Measurements from ENCODE around the gene CRHBP. TPM values are rescaled to one million over a fixed set of nuclear protein-coding genes. Genes with fewer than 3 reads are reported as not detected.
"Not testable (repeated sequence)": the region's sequence is repeated elsewhere in the genome, so short reads cannot be mapped to it uniquely, and the experiment has no call there.

CRHBP gene, protein sequence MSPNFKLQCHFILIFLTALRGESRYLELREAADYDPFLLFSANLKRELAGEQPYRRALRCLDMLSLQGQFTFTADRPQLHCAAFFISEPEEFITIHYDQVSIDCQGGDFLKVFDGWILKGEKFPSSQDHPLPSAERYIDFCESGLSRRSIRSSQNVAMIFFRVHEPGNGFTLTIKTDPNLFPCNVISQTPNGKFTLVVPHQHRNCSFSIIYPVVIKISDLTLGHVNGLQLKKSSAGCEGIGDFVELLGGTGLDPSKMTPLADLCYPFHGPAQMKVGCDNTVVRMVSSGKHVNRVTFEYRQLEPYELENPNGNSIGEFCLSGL
- total RNA-seq (not detected), polyA plus RNA-seq (not detected)

DNA sequence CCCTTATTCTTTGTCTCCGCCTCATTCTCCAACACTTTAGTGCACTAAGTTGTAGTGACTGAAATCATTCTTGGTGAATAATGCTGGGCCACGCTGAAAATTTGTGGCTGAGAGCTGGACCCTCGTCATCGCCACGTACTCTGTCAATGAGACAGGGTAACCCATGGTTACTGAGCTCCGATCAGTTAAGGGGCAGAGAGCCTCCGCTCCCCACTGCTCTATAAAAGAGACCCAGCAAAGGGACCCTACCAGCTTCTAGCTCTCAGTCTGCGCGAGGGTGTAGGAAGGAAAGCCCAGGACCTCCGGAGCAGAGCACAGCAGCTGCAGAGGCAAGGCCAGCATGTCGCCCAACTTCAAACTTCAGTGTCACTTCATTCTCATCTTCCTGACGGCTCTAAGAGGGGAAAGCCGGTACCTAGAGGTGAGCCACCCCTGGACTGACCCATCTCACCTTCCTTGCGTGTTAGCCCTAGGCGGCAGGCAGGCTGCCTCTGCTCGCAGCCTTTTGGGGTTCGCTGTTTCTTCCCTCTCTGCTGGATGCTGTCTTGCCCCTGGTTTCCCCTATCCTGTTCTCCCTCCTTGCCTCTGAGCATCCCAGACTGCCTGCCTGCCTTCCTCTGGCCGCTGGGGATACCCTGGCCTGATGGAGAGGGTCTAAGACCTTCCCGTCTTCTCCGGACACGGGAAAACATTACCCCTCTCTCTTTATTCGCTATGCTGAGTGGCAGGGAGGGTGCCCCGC is at the start of gene CRHBP:
Gene CRHBP (plus strand): TSS at position 251 of the 742 bp plus-strand sequence. CDS start 90 bp downstream, at position 341.
- Histone ChIP-seq H3K4me3 (ENCODE audit: low read length in 2 of 2) (no peak within 1 kb of the TSS), H3K27ac (ENCODE audit: low read depth, low read length) (no peak within 1 kb of the TSS), H3K4me1 (ENCODE audit: insufficient read depth, low read length) (peaks cover 6% of the 10 kb centered on the region), H3K27me3 (ENCODE audit: insufficient read depth, low read length) (peaks cover 16% of the 10 kb centered on the region), H3K36me3 (ENCODE audit: insufficient read depth, low read length) (no peaks in the 10 kb centered on the region), H3K9me3 (ENCODE audit: control insufficient read depth in 1 of 2, low read length in 2 of 2) (no peaks in the 10 kb centered on the region)
- ChIA-PET CTCF (ENCODE audit: partially characterized antibody) (no interaction called here), POLR2A (ENCODE audit: partially characterized antibody) (no interaction called here)
- Mint-ChIP-seq H3K27me3 (peaks cover 25 to 44% of the 10 kb centered on the region in 2 donors), H3K4me3 (peak within 1 kb of the TSS in 3 of 8 donors; percentile 25 to 55 (median 36)), H3K27ac (no peak within 1 kb of the TSS), H3K9me3 (no peaks in the 10 kb centered on the region), H3K4me1 (peaks cover 0 to 18% (median 3%) of the 10 kb centered on the region in 4 donors), H3K36me3 (no peaks in the 10 kb centered on the region)
- DNase-seq: no peak
- intact Hi-C loops (cut with micrococcal nuclease): no loop called here

DNA sequence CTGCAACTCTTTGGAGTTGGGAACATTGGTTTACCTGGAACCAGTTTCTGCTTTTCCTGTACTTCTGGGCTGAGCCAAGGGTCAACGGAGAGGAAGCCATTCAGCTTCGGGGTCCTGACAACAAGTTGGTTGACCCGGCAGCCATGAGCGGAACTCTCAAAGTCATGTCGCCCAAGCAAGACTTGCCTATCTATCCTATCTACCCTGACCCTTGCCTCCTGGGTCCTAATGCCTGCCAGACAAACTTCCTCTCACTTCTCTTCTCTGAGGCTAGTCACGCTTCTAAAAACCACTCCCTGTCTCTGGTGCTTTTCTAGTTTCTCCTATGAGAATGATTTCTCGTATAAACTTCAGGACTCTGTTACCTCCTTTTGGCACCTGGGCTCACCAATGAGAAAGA is 44.7 kb upstream of the CRHBP start:
- no peak for DNase-seq
- CTCF ChIA-PET (ENCODE audit: partially characterized antibody): no interaction called here
- H3K27me3 Mint-ChIP-seq: peaks cover 0 to 7% of the 10 kb centered on the region in 2 donors
- H3K4me3 Mint-ChIP-seq: no peak overlapping the region
- H3K9me3 Mint-ChIP-seq: peaks cover 0 to under 1% (median 0%) of the 10 kb centered on the region in 8 donors
- POLR2A ChIA-PET (ENCODE audit: partially characterized antibody): no interaction called here
- H3K4me3 ChIP-seq (ENCODE audit: low read length in 2 of 2): no peak overlapping the region
- no peak overlapping the region for H3K27ac Mint-ChIP-seq
- H3K4me1 Mint-ChIP-seq: no peaks in the 10 kb centered on the region
- no peak overlapping the region for H3K27ac ChIP-seq (ENCODE audit: low read depth, low read length)
- no peaks in the 10 kb centered on the region for H3K27me3 ChIP-seq (ENCODE audit: insufficient read depth, low read length)
- H3K36me3 Mint-ChIP-seq: peaks cover 2 to 12% of the 10 kb centered on the region in 2 donors
- H3K36me3 ChIP-seq (ENCODE audit: insufficient read depth, low read length): no peaks in the 10 kb centered on the region
- no peaks in the 10 kb centered on the region for H3K4me1 ChIP-seq (ENCODE audit: insufficient read depth, low read length)
- no peaks in the 10 kb centered on the region for H3K9me3 ChIP-seq (ENCODE audit: control insufficient read depth in 1 of 2, low read length in 2 of 2)
- intact Hi-C loops (cut with micrococcal nuclease): no loop called here

GRCh38 chr5:76910344-76910933 is 42.4 kb upstream of the CRHBP start:
- H3K4me3 ChIP-seq (ENCODE audit: low read length in 2 of 2); H3K4me3 Mint-ChIP-seq; POLR2A ChIA-PET (ENCODE audit: partially characterized antibody); H3K27me3 Mint-ChIP-seq; H3K4me1 Mint-ChIP-seq; H3K27me3 ChIP-seq (ENCODE audit: insufficient read depth, low read length); intact Hi-C loops (cut with micrococcal nuclease); H3K36me3 ChIP-seq (ENCODE audit: insufficient read depth, low read length); H3K27ac ChIP-seq (ENCODE audit: low read depth, low read length); H3K4me1 ChIP-seq (ENCODE audit: insufficient read depth, low read length); H3K9me3 ChIP-seq (ENCODE audit: control insufficient read depth in 1 of 2, low read length in 2 of 2); CTCF ChIA-PET (ENCODE audit: partially characterized antibody); H3K27ac Mint-ChIP-seq; DNase-seq: not testable (repeated sequence)
- Mint-ChIP-seq H3K9me3 (peaks cover 3 to 14% (median 4%) of the 10 kb centered on the region in 8 donors), H3K36me3 (peaks cover 2 to 17% of the 10 kb centered on the region in 2 donors)

DNA sequence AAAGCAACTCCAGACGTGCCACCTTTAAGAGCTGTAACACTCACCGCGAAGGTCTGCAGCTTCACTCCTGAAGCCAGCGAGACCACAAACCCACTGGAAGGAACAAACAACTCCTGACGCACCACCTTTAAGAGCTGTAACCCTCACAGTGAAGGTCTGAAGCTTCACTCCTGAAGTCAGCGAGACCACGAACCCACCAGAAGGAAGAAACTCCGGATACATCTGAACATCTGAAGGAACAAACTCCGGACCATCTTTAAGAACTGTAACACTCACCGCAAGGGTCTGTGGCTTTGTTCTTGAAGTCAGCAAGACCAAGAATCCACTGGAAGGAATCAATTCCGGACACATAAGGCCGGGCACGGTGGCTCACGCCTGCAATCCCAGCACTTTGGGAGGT is 38.2 kb upstream of the CRHBP start:
- CTCF ChIA-PET (ENCODE audit: partially characterized antibody); H3K36me3 Mint-ChIP-seq; H3K4me3 Mint-ChIP-seq; H3K27ac ChIP-seq (ENCODE audit: low read depth, low read length); H3K4me1 ChIP-seq (ENCODE audit: insufficient read depth, low read length); DNase-seq; H3K27me3 ChIP-seq (ENCODE audit: insufficient read depth, low read length); H3K4me1 Mint-ChIP-seq; H3K9me3 ChIP-seq (ENCODE audit: control insufficient read depth in 1 of 2, low read length in 2 of 2); H3K4me3 ChIP-seq (ENCODE audit: low read length in 2 of 2); H3K27me3 Mint-ChIP-seq; H3K36me3 ChIP-seq (ENCODE audit: insufficient read depth, low read length); intact Hi-C loops (cut with micrococcal nuclease); POLR2A ChIA-PET (ENCODE audit: partially characterized antibody); H3K27ac Mint-ChIP-seq: not testable (repeated sequence)
- peaks cover 3 to 16% (median 5%) of the 10 kb centered on the region in 8 donors for H3K9me3 Mint-ChIP-seq

- H3K27ac ChIP-seq (ENCODE audit: low read depth, low read length): no peak overlapping the region
- Mint-ChIP-seq H3K27me3 (no peaks in the 10 kb centered on the region), H3K9me3 (peaks cover 3 to 15% (median 5%) of the 10 kb centered on the region in 8 donors), H3K27ac (no peak overlapping the region), H3K36me3 (peaks cover 0 to 5% of the 10 kb centered on the region in 2 donors), H3K4me1 (no peaks in the 10 kb centered on the region), H3K4me3 (no peak overlapping the region)
- no peaks in the 10 kb centered on the region for H3K36me3 ChIP-seq (ENCODE audit: insufficient read depth, low read length)
- H3K4me3 ChIP-seq (ENCODE audit: low read length in 2 of 2): no peak overlapping the region
- intact Hi-C loops (cut with micrococcal nuclease): no loop called here
- H3K27me3 ChIP-seq (ENCODE audit: insufficient read depth, low read length): no peaks in the 10 kb centered on the region
- no peaks in the 10 kb centered on the region for H3K9me3 ChIP-seq (ENCODE audit: control insufficient read depth in 1 of 2, low read length in 2 of 2)
- CTCF ChIA-PET (ENCODE audit: partially characterized antibody): interaction anchor here (0.6 kb wide), 1 partner anchor 57 kb away, joined by 3 read pairs; no protein-coding TSS in a partner anchor
- POLR2A ChIA-PET (ENCODE audit: partially characterized antibody): no interaction called here
- no peaks in the 10 kb centered on the region for H3K4me1 ChIP-seq (ENCODE audit: insufficient read depth, low read length)
- no peak for DNase-seq
Observed at GRCh38 chr5:76918539-76918938, 34.3 kb upstream of the CRHBP start.

DNA sequence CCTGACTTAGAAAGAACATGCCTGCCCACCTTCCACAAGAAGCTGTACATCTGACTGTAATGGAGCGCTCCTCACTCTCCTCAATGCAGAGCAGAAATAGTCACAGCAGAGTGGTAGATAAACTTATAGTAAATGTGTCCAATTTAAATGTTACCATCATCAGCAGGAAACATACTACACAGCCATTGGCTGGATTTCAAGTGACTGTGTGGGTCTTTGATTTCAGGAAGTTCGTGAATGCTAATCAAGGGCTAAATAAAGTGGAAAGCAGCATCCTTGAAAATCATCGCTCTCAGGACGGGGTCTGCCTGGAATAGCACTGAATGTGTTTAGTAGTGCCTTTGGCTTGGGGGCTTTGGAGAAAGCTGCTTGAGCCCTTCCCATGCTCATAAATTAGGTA is 32.4 kb upstream of the CRHBP start:
- H3K27ac ChIP-seq (ENCODE audit: low read depth, low read length): no peak overlapping the region
- H3K4me1 Mint-ChIP-seq: no peaks in the 10 kb centered on the region
- no peaks in the 10 kb centered on the region for H3K4me1 ChIP-seq (ENCODE audit: insufficient read depth, low read length)
- no peaks in the 10 kb centered on the region for H3K36me3 ChIP-seq (ENCODE audit: insufficient read depth, low read length)
- H3K9me3 Mint-ChIP-seq: peaks cover 0 to 3% (median 0%) of the 10 kb centered on the region in 8 donors
- ChIA-PET POLR2A (ENCODE audit: partially characterized antibody) (no interaction called here), CTCF (ENCODE audit: partially characterized antibody) (no interaction called here)
- no peaks in the 10 kb centered on the region for H3K27me3 Mint-ChIP-seq
- intact Hi-C loops (cut with micrococcal nuclease): no loop called here
- no peaks in the 10 kb centered on the region for H3K36me3 Mint-ChIP-seq
- no peak overlapping the region for H3K4me3 Mint-ChIP-seq
- H3K27ac Mint-ChIP-seq: no peak overlapping the region
- DNase-seq: no peak
- H3K4me3 ChIP-seq (ENCODE audit: low read length in 2 of 2): no peak overlapping the region
- no peaks in the 10 kb centered on the region for H3K9me3 ChIP-seq (ENCODE audit: control insufficient read depth in 1 of 2, low read length in 2 of 2)
- no peaks in the 10 kb centered on the region for H3K27me3 ChIP-seq (ENCODE audit: insufficient read depth, low read length)

- no peaks in the 10 kb centered on the region for H3K9me3 ChIP-seq (ENCODE audit: control insufficient read depth in 1 of 2, low read length in 2 of 2)
- Mint-ChIP-seq H3K27ac (peak overlapping the region in 1 of 7 donors; percentile 37), H3K36me3 (no peaks in the 10 kb centered on the region), H3K9me3 (no peaks in the 10 kb centered on the region), H3K4me1 (no peaks in the 10 kb centered on the region), H3K27me3 (peaks cover 1 to 7% of the 10 kb centered on the region in 2 donors), H3K4me3 (no peak overlapping the region)
- no peak for DNase-seq
- H3K4me1 ChIP-seq (ENCODE audit: insufficient read depth, low read length): no peaks in the 10 kb centered on the region
- H3K27ac ChIP-seq (ENCODE audit: low read depth, low read length): no peak overlapping the region
- CTCF ChIA-PET (ENCODE audit: partially characterized antibody): no interaction called here
- no peaks in the 10 kb centered on the region for H3K27me3 ChIP-seq (ENCODE audit: insufficient read depth, low read length)
- POLR2A ChIA-PET (ENCODE audit: partially characterized antibody): no interaction called here
- intact Hi-C loops (cut with micrococcal nuclease): no loop called here
- H3K4me3 ChIP-seq (ENCODE audit: low read length in 2 of 2): no peak overlapping the region
- no peaks in the 10 kb centered on the region for H3K36me3 ChIP-seq (ENCODE audit: insufficient read depth, low read length)
Observed at GRCh38 chr5:76926329-76927105, 26.3 kb upstream of the CRHBP start.

Data from CD4-positive, alpha-beta memory T cell (primary cell).